ENCODE data around the gene ATP13A3. TPM values are rescaled to one million over a fixed set of nuclear protein-coding genes. Genes with fewer than 3 reads are reported as not detected.

The ATP13A3 gene
- total RNA-seq, 1 donor from 2014 or later: 57.7 TPM

GRCh38 chr3:194401868-194402329 lies 84.9 kb downstream of the ATP13A3 start:
- H3K36me3 ChIP-seq: no peaks in the 10 kb centered on the region
- TF ChIP-seq CTCF (IDR thresholded peaks at IDR 0.05) (no peak), POLR2A (IDR thresholded peaks at IDR 0.05) (no peak), POLR2AphosphoS5 (IDR thresholded peaks at IDR 0.05; ENCODE audit: insufficient read depth in 1 of 2, low read depth in 1 of 2) (no peak)
- H3K27ac ChIP-seq: no peak overlapping the region
- no peak overlapping the region for H3K4me3 ChIP-seq
- H3K9me3 ChIP-seq: no peaks in the 10 kb centered on the region
- no peaks in the 10 kb centered on the region for H3K27me3 ChIP-seq
- intact Hi-C loops (cut with DNase I): no loop called here
- no peak for DNase-seq (ENCODE audit: extremely low spot score in 2 of 2)
- H3K4me1 ChIP-seq: peaks cover 19% of the 10 kb centered on the region

- H3K27ac ChIP-seq: no peak overlapping the region
- H3K36me3 ChIP-seq: no peaks in the 10 kb centered on the region
- no peaks in the 10 kb centered on the region for H3K27me3 ChIP-seq
- intact Hi-C loops (cut with DNase I): no loop called here
- H3K4me1 ChIP-seq: peaks cover 25% of the 10 kb centered on the region
- H3K4me3 ChIP-seq: no peak overlapping the region
- no peaks in the 10 kb centered on the region for H3K9me3 ChIP-seq
- no peak for DNase-seq (ENCODE audit: extremely low spot score in 2 of 2)
- TF ChIP-seq POLR2A (IDR thresholded peaks at IDR 0.05): no peak
- no peak for TF ChIP-seq POLR2AphosphoS5 (IDR thresholded peaks at IDR 0.05; ENCODE audit: insufficient read depth in 1 of 2, low read depth in 1 of 2)
Observed at GRCh38 chr3:194401346-194401745, 85.5 kb downstream of the ATP13A3 start.

GRCh38 chr3:194399874-194400411 lies 86.9 kb downstream of the ATP13A3 start:
- intact Hi-C loops (cut with DNase I): no loop called here
- peaks cover 39% of the 10 kb centered on the region for H3K4me1 ChIP-seq
- no peak for TF ChIP-seq CTCF (IDR thresholded peaks at IDR 0.05)
- no peak for TF ChIP-seq POLR2AphosphoS5 (IDR thresholded peaks at IDR 0.05; ENCODE audit: insufficient read depth in 1 of 2, low read depth in 1 of 2)
- no peak for TF ChIP-seq POLR2A (IDR thresholded peaks at IDR 0.05)
- no peaks in the 10 kb centered on the region for H3K27me3 ChIP-seq
- H3K4me3 ChIP-seq: no peak overlapping the region
- H3K27ac ChIP-seq: no peak overlapping the region
- H3K36me3 ChIP-seq: no peaks in the 10 kb centered on the region
- no peaks in the 10 kb centered on the region for H3K9me3 ChIP-seq
- DNase-seq (ENCODE audit: extremely low spot score in 2 of 2): no peak

GRCh38 chr3:194399166-194399565 lies 87.6 kb downstream of the ATP13A3 start, which contains the start of gene GP5:
Gene GP5 (minus strand): TSS chr3:194399266. CDS start chr3:194398282, 984 bp downstream.
- no peak for DNase-seq (ENCODE audit: extremely low spot score in 2 of 2)
- Histone ChIP-seq H3K4me1 (peaks cover 43% of the 10 kb centered on the region), H3K27me3 (no peaks in the 10 kb centered on the region), H3K9me3 (no peaks in the 10 kb centered on the region), H3K36me3 (no peaks in the 10 kb centered on the region), H3K4me3 (peak within 1 kb of the TSS; percentile 16 to 42), H3K27ac (no peak within 1 kb of the TSS)
- no peak for TF ChIP-seq CTCF (IDR thresholded peaks at IDR 0.05)
- intact Hi-C loops (cut with DNase I): no loop called here

GRCh38 chr3:194397757-194398312 lies 89.0 kb downstream of the ATP13A3 start:
- intact Hi-C loops (cut with DNase I): no loop called here
- H3K27me3 ChIP-seq: no peaks in the 10 kb centered on the region

More at GRCh38 chr3:194397757-194398312, 89.0 kb downstream of the ATP13A3 start:
- no peak overlapping the region for H3K27ac ChIP-seq
- no peaks in the 10 kb centered on the region for H3K36me3 ChIP-seq
- no peak for DNase-seq (ENCODE audit: extremely low spot score in 2 of 2)
- no peaks in the 10 kb centered on the region for H3K9me3 ChIP-seq
- peaks cover 43% of the 10 kb centered on the region for H3K4me1 ChIP-seq
- peak overlapping the region; percentile 16 to 42 for H3K4me3 ChIP-seq
- TF ChIP-seq CTCF (IDR thresholded peaks at IDR 0.05) (no peak), POLR2A (IDR thresholded peaks at IDR 0.05) (no peak), POLR2AphosphoS5 (IDR thresholded peaks at IDR 0.05; ENCODE audit: insufficient read depth in 1 of 2, low read depth in 1 of 2) (no peak)

Measured in vagina (tissue), 2 donors.